SK-N-SH (cell line): ENCODE data around the gene TMPRSS13. TPM values are rescaled to one million over a fixed set of nuclear protein-coding genes. Genes with fewer than 3 reads are reported as not detected.

Experiments used
- CTCF ChIA-PET: fragments of 300-600, 350-600 bp; formaldehyde crosslinking; extraction: SDS; loops from one replicate; lab custom pipeline; 2021; lab: Yijun Ruan, JAX
- POLR2A ChIA-PET: fragments of 350-600 bp; sonication (Branson Sonifier 250); formaldehyde crosslinking; extraction: SDS; loops from one replicate; lab custom pipeline; 2020; ENCODE audit warnings: antibody characterized with exemption, inconsistent platforms; lab: Yijun Ruan, JAX
- DNase-seq: peaks from one replicate; pipeline ENCODE4 v3.0.0; 2012
- H2AFZ ChIP-seq: fragments of 200-600 bp; sonication (generic); 2 replicates; pipeline ENCODE4 v1.8.1; 2016; ENCODE audit warnings: antibody characterized with exemption, mild to moderate bottlenecking, low read depth
- H3F3A ChIP-seq: fragments of 200-600 bp; sonication (generic); replicated peaks from 2 replicates; pipeline ENCODE3; 2016; ENCODE audit warnings: antibody characterized with exemption, mild to moderate bottlenecking; ENCODE audit not compliant: insufficient read depth
- H3K27ac ChIP-seq, 2 experiments: fragments of 200-500 bp in 1 of 2; fragments of 200-600 bp in 1 of 2; sonication (Bioruptor generic) in 1 of 2; sonication (generic), shearing (Covaris generic) in 1 of 2; 2 replicates each; pipeline versions ENCODE4 v1.5.1 to v1.6.1; 2014 to 2016; ENCODE audit warnings: low read depth in 2 of 2, inconsistent platforms in 1 of 2, low read length in 1 of 2, mild to moderate bottlenecking in 1 of 2, mixed read lengths in 1 of 2
- H3K27me3 ChIP-seq: fragments of 200-600 bp; sonication (generic), shearing (Covaris generic); 2 replicates; pipeline ENCODE4 v1.6.1; 2016; ENCODE audit warnings: mixed run types; ENCODE audit not compliant: insufficient read depth
- H3K36me3 ChIP-seq, 2 experiments: fragments of 200-500 bp in 1 of 2; fragments of 200-600 bp in 1 of 2; sonication (Bioruptor generic) in 1 of 2; sonication (generic) in 1 of 2; replicated peaks in 1 of 2; 2 replicates each; pipeline versions ENCODE3 to v1.5.1; 2014 to 2016; ENCODE audit warnings: low read length in 1 of 2, mild to moderate bottlenecking in 1 of 2; ENCODE audit not compliant: insufficient read depth in 2 of 2, control insufficient read depth in 1 of 2
- H3K4me1 ChIP-seq, 2 experiments: fragments of 200-500 bp in 1 of 2; fragments of 200-600 bp in 1 of 2; sonication (Bioruptor generic) in 1 of 2; sonication (generic), shearing (Covaris generic) in 1 of 2; 2 replicates each; pipeline versions ENCODE4 v1.5.1 to v1.6.1; 2014 to 2016; ENCODE audit warnings: low read depth in 1 of 2, low read length in 1 of 2, mixed run types in 1 of 2; ENCODE audit not compliant: insufficient read depth in 2 of 2, control insufficient read depth in 1 of 2
- H3K4me2 ChIP-seq: fragments of 200-600 bp; sonication (generic), shearing (Covaris generic); 2 replicates; pipeline ENCODE4 v1.6.1; 2017; ENCODE audit warnings: mixed run types
- H3K4me3 ChIP-seq, 2 experiments: fragments of 200-500 bp in 1 of 2; fragments of 200-600 bp in 1 of 2; sonication (Bioruptor generic) in 1 of 2; sonication (generic), shearing (Covaris generic) in 1 of 2; 2 replicates each; pipeline versions ENCODE4 v1.5.1 to v1.8.1; 2014 to 2016; ENCODE audit warnings: low read depth in 2 of 2, inconsistent platforms in 1 of 2, low read length in 1 of 2, mild to moderate bottlenecking in 1 of 2, mixed read lengths in 1 of 2, moderate library complexity in 1 of 2
- H3K79me2 ChIP-seq: fragments of 200-600 bp; sonication (generic); 2 replicates; pipeline ENCODE4 v1.8.1; 2017; ENCODE audit warnings: mild to moderate bottlenecking; ENCODE audit not compliant: insufficient read depth
- H3K9ac ChIP-seq: fragments of 200-600 bp; sonication (generic); 2 replicates; pipeline ENCODE4 v1.6.1; 2017; ENCODE audit warnings: mixed run types
- H3K9me2 ChIP-seq: fragments of 200-600 bp; sonication (generic); 2 replicates; pipeline ENCODE4 v1.6.1; 2017; ENCODE audit warnings: mixed run types
- H3K9me3 ChIP-seq: fragments of 200-600 bp; sonication (generic); 2 replicates; pipeline ENCODE4 v1.6.1; 2017; ENCODE audit warnings: mixed run types, mild to moderate bottlenecking, moderate library complexity
- H4K20me1 ChIP-seq: fragments of 200-600 bp; sonication (generic); 2 replicates; pipeline ENCODE4 v1.6.1; 2017; ENCODE audit warnings: mild to moderate bottlenecking, mixed run types; ENCODE audit not compliant: insufficient read depth
- CHD2 ChIP-seq: fragments of 150-350 bp; IDR thresholded peaks from 2 replicates; pipeline ENCODE4 v1.6.1; 2018; ENCODE audit warnings: low read length; ENCODE audit not compliant: partially characterized antibody
- ELF1 ChIP-seq: IDR thresholded peaks from 2 replicates; pipeline ENCODE4 v1.4.0; 2012
- GABPA ChIP-seq: IDR thresholded peaks from 2 replicates; pipeline ENCODE4 v1.4.0; 2012; ENCODE audit warnings: low read depth, mild to moderate bottlenecking
- RAD21 ChIP-seq: IDR thresholded peaks from 2 replicates; pipeline ENCODE4 v1.6.1; 2012; ENCODE audit warnings: mild to moderate bottlenecking, low read length
- RXRA ChIP-seq: IDR thresholded peaks from 2 replicates; pipeline ENCODE4 v1.4.0; 2012; ENCODE audit warnings: low read depth, mild to moderate bottlenecking, borderline replicate concordance
- TAF1 ChIP-seq: IDR thresholded peaks from 2 replicates; pipeline ENCODE4 v1.6.1; 2012; ENCODE audit warnings: low read depth, mild to moderate bottlenecking, low read length, moderate library complexity, borderline replicate concordance
- TEAD4 ChIP-seq: IDR thresholded peaks from 2 replicates; pipeline ENCODE4 v1.4.0; 2012; ENCODE audit warnings: mild to moderate bottlenecking, borderline replicate concordance; ENCODE audit not compliant: insufficient read depth
- USF1 ChIP-seq: IDR thresholded peaks from 2 replicates; pipeline ENCODE4 v1.4.0; 2012; ENCODE audit warnings: low read depth, borderline replicate concordance
- YY1 ChIP-seq: IDR thresholded peaks from 2 replicates; pipeline ENCODE4 v1.4.0; 2012; ENCODE audit warnings: low read depth, mild to moderate bottlenecking
- WGBS: methylation state at CpG from one replicate; pipeline ENCODE4 v1.1.6; 2017; ENCODE audit warnings: low lambda C conversion rate; 5-methylcytosine and 5-hydroxymethylcytosine counted together
- polyA plus RNA-seq, 3 experiments: library from polyadenylated mRNA; depleted of rRNA; stranded (reverse); fragments of >200 nt; gene quantifications; 2 replicates each; pipeline ENCODE4 v1.2.3, GENCODE V29; 2012

Gene TMPRSS13
- polyA plus RNA-seq, 1 of the 3 experiments (the other 2 are of a cell fraction) = not detected

- Histone ChIP-seq H3K9me2 (no peaks in the 10 kb centered on the region), H3K36me3 (no peaks in the 10 kb centered on the region), H3K27me3 (peaks cover 25% of the 10 kb centered on the region), H3K4me3 (no peak overlapping the region), H3K9ac (no peak overlapping the region), H3K79me2 (no peaks in the 10 kb centered on the region), H3F3A (no peaks in the 10 kb centered on the region), H3K9me3 (no peaks in the 10 kb centered on the region), H3K4me1 (peaks cover 0 to 49% of the 10 kb centered on the region in 2 experiments; a peak in 1 of 4 replicates), H3K27ac (peak overlapping the region in 1 of 2 experiments; percentile 81; a peak in 1 of 4 replicates), H4K20me1 (no peaks in the 10 kb centered on the region), H2AFZ (no peak overlapping the region), H3K4me2 (no peak overlapping the region)
- WGBS = 62% methylated on average over 15 of the region's 18 CpGs
- POLR2A ChIA-PET = interaction anchor here (1.4 kb wide), 1 partner anchor 10 kb away, joined by 3 read pairs; no protein-coding TSS in a partner anchor
- DNase-seq = no peak
- CTCF ChIA-PET = interaction anchor here (1.0 to 4.2 kb wide), 5 partner anchors 11 to 445 kb away, joined by 3 to 27 read pairs (median 4); no protein-coding TSS in a partner anchor
- TF ChIP-seq TEAD4 (no peak), RAD21 (no peak), ELF1 (no peak), GABPA (no peak), TAF1 (no peak), USF1 (no peak), RXRA (no peak)
These were observed 58.0 kb downstream of the TMPRSS13 start for GRCh38 chr11:117871160-117871559.

GRCh38 chr11:117870103-117870952 is 58.9 kb downstream of the TMPRSS13 start:
- Histone ChIP-seq H3K4me2 (no peak overlapping the region), H3K4me3 (no peak overlapping the region), H3K4me1 (peaks cover 0 to 48% of the 10 kb centered on the region in 2 experiments; a peak in 1 of 4 replicates), H3K27ac (peak overlapping the region in 1 of 2 experiments; percentile 81; a peak in 2 of 4 replicates), H3K9me3 (no peaks in the 10 kb centered on the region), H3K79me2 (no peaks in the 10 kb centered on the region), H3K9ac (no peak overlapping the region), H3K27me3 (peaks cover 17% of the 10 kb centered on the region; the same call in 1 of the 2 replicates), H3F3A (no peaks in the 10 kb centered on the region), H3K36me3 (no peaks in the 10 kb centered on the region), H3K9me2 (no peaks in the 10 kb centered on the region), H4K20me1 (no peaks in the 10 kb centered on the region), H2AFZ (no peak overlapping the region)
- POLR2A ChIA-PET = interaction anchor here (1.4 kb wide), 1 partner anchor 9 kb away, joined by 3 read pairs; no protein-coding TSS in a partner anchor
- CTCF ChIA-PET = interaction anchor here (0.9 to 4.2 kb wide), 6 partner anchors 10 to 444 kb away, joined by 3 to 27 read pairs (median 4); no protein-coding TSS in a partner anchor
- WGBS = 13% methylated on average over 2 of the region's 9 CpGs
- TF ChIP-seq CHD2 (peak; percentile 15), YY1 (no peak)
- peak; percentile 52 for DNase-seq
